Epithelial cell of proximal tubule (primary cell): ENCODE measurements around the gene PTPRN2. TPM values are rescaled to one million over a fixed set of nuclear protein-coding genes. Genes with fewer than 3 reads are reported as not detected.
"Not testable (repeated sequence)": the region's sequence is repeated elsewhere in the genome, so short reads cannot be mapped to it uniquely, and the experiment has no call there.

Source experiments
- DNase-seq: peaks from one replicate; pipeline ENCODE4 v3.0.0-alpha.2; 2011; ENCODE audit warnings: low read depth
- H3K4me3 ChIP-seq: 2 replicates; pipeline ENCODE4 v1.5.1; 2011; ENCODE audit warnings: low read depth, mild to moderate bottlenecking, low read length
- total RNA-seq: library from RNA; depleted of rRNA; stranded (reverse); fragments of >200 nt; gene quantifications from 2 replicates; pipeline ENCODE4 v1.2.3, GENCODE V29; 2015
- TF ChIP-seq, protein P1 (sequence below): conservative IDR thresholded peaks from 2 replicates; pipeline ENCODE4 v1.5.1; 2012; ENCODE audit warnings: low read depth, mild to moderate bottlenecking, low read length

Gene PTPRN2
- total RNA-seq, 1 donor from 2014 or later: 2.8 TPM

DNA sequence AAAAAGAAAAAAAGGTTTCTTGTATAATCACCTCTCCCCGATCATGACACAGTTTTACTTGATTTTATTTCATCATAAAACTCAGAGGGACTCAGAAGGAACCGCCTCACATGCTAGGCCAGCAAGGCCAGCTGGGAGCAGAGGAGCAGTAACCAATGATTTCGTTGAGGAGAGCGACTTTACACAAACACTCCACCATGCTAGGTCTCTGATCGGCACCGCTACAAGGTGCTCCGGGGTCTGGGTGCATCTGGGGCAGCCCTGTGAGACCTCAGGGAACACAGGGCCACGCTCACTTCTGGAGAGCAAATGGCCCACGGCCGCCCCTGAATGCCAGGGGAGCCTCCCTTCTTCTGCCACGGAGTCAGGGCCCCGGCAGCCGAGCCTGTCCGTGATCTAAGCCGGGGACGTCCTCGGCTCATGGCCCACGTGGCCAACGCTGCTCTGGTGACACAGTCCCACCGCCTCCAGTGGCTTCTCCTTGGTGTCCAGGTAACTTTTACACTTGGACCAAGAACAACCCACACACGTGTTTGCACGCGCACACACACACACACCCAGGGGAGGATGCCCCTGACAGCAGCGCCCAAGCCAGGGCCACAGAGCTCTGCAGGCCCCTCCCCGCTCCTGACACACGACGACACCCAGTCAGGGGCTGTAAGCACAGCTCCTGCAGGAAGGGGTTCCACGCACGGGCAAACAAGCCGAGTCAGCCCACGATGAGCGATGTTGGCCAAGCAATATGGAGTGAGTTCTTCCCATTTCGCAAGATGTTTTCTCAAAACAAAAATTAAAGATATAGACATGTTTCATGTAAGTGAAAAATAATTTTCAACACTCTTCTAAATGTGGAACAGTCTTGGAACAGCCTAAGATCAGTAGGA lies 918.5 kb downstream of the PTPRN2 start:
- H3K4me3 ChIP-seq: no peak overlapping the region
- DNase-seq: no peak
- TF ChIP-seq, protein P1, sequence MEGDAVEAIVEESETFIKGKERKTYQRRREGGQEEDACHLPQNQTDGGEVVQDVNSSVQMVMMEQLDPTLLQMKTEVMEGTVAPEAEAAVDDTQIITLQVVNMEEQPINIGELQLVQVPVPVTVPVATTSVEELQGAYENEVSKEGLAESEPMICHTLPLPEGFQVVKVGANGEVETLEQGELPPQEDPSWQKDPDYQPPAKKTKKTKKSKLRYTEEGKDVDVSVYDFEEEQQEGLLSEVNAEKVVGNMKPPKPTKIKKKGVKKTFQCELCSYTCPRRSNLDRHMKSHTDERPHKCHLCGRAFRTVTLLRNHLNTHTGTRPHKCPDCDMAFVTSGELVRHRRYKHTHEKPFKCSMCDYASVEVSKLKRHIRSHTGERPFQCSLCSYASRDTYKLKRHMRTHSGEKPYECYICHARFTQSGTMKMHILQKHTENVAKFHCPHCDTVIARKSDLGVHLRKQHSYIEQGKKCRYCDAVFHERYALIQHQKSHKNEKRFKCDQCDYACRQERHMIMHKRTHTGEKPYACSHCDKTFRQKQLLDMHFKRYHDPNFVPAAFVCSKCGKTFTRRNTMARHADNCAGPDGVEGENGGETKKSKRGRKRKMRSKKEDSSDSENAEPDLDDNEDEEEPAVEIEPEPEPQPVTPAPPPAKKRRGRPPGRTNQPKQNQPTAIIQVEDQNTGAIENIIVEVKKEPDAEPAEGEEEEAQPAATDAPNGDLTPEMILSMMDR: no peak

DNA sequence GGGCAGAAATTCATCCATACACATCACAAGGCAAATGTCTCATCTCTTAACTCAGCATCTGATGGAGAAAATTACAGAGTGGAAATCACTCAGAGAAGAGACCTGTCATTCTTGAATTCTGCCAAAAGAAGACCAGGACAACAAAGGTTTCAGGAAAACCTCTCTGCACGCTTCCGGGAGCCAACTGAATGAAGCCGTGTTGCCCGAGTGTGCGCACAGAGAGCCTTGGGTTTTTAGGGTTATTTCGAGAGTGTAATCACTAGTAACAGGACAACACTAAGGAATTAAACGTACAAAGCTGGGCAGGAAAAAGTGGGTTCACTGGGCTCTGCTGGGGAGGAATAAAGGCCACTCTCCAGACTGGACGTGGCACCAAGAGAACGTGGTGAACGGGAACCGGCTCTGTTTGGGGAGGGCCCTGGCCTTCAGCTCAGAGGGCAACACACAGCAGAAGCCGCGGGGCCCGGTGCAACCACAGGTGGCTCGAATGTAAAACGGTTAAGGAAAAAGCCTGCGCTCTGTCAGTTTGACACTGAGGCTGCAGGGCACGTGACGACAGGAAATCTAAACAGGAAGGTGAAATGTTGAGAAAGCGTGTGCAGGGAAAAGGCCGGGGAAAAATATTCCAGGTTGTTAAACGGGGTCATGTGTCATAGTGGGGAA lies 919.3 kb downstream of the PTPRN2 start:
- no peak for DNase-seq
- TF ChIP-seq, protein P1: no peak
- H3K4me3 ChIP-seq: no peak overlapping the region

DNA sequence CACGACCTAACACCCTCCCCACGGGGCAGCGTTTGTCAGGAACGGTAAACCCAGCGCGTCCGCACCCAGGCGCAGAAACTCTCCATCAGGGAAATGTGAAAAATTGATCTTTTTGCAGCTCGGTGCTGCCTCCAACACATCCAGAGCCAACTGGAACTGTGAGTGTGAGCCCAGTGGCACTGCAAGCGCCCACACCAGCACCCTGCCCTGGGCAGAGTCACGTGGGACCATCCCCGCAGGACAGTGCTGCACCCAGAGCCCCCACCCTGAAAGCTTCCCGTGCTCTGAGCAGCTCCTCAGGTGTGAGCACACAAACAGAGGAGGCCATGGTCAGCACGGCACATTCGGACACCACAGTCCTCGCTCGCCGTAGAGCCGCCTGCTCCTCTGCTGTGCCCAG lies 919.9 kb downstream of the PTPRN2 start:
- DNase-seq: no peak
- TF ChIP-seq, protein P1: no peak
- H3K4me3 ChIP-seq: no peak overlapping the region

DNA sequence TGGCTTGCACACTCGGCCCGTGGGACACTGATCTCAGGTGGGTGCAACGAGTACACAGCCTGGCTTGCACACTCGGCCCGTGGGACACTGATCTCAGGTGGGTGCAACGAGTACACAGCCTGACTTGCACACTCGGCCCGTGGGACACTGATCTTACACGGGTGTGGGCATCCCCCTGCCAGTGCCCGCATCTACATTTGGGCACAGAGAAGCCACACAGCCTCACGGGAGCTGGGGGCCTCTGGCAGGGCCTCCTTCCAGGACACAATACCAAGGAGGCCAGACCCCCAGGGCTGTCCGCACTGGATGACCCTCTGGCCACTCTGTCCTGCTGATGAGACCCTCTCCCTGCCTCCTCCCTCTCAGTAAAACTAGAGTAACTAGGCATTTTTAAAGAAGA lies 920.4 kb downstream of the PTPRN2 start:
- no peak for DNase-seq
- no peak overlapping the region for H3K4me3 ChIP-seq
- TF ChIP-seq, protein P1: no peak

DNA sequence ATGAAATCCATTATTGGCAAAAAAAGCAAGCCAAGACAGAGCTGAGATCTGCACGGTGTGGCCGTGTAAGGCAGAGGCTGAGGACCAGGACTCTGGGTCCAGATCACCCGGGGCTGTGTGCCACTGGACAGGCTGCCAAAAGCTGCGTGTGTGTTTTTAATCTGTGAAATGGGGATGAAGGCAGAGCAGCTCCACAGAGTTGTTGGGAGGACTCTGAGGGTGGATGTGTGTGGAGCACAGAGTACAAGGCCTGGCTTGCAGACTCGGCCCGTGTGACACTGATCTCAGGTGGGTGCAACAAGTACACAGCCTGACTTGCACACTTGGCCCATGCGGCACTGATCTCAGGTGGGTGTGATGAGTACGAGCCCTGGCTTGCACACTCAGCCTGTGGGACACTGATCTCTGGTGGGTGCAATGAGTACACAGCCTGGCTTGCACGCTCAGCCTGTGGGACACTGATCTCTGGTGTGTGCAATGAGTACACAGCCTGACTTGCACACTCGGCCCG lies 921.0 kb downstream of the PTPRN2 start:
- no peak for DNase-seq
- no peak overlapping the region for H3K4me3 ChIP-seq
- TF ChIP-seq, protein P1: no peak

DNA sequence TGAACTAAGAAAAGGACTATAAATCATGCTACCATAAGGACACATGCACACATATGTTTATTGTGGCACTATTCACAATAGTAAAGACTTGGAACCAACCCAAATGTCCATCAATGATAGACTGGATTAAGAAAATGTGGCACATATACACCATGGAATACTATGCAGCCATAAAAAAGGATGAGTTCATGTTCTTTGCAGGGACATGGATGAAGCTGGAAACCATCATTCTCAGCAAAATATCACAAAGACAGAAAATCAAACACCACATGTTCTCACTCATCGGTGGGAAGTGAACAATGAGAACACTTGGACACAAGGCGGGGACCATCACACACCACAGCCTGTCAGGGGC lies 922.0 kb downstream of the PTPRN2 start:
- DNase-seq, H3K4me3 ChIP-seq: not testable (repeated sequence)

DNA sequence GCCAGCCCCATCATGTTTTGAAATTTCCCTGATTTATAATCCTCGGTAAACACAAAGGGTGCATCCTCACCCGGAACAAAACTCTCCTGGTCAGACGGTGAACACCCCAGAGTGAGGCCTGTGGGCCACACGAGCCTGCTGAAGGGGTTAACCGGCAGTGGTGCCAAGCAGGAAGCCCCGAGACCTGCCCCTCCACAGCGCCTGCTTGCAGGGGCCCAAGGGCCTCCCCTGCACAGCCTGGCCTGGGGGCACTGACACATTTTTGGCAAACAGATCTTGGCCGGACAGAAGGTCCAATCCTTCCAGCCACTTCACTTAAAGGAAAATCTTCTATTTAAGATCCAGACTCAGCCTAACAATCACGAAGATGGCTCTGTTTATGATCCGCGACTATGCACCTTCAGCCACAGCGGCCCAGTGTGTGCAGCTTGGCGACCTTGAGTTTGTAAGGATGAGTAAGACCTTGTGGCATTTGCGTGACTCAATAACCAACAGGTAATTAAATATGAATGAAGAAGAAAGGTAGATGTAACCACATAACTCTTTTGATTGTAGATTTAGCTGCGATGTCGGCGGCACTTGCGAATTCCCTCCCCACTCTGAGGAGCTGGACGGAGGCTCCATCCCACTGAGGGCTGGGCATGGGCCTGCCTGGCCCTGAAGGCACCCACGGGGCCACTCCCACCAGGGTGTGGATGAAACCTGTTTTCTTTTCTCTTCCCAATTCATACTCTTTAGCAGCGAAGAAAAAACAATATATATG lies 922.6 kb downstream of the PTPRN2 start:
- TF ChIP-seq, protein P1: no peak
- DNase-seq: no peak
- H3K4me3 ChIP-seq: no peak overlapping the region
